Caco-2 (cell line): ENCODE results near the gene DNAH7. TPM values are rescaled to one million over a fixed set of nuclear protein-coding genes. Genes with fewer than 3 reads are reported as not detected.

ENCODE experiments used
- BruUV-seq: library from RNA; stranded (reverse); fragments of 400-500 nt; replicated peaks from 2 replicates; lab custom pipeline; 2021; lab: Mats Ljungman, UMichigan
- CTCF ChIA-PET: fragments of 300-600 bp; sonication (Branson Sonifier 250); formaldehyde crosslinking; loops from one replicate; lab custom pipeline; 2022; ENCODE audit warnings: antibody characterized with exemption; lab: Charles Lee
- POLR2A ChIA-PET: fragments of 300-600 bp; sonication (Branson Sonifier 250); formaldehyde crosslinking; loops from one replicate; lab custom pipeline; 2022; ENCODE audit warnings: antibody characterized with exemption; lab: Charles Lee
- DNase-seq, 2 experiments: peaks; one replicate each; pipeline versions ENCODE4 v3.0.0 to v3.0.0-alpha.2; 2020 to 2022
- H3K27me3 ChIP-seq: replicated peaks from 2 replicates; pipeline ENCODE4 v1.6.0; 2011; ENCODE audit warnings: low read length; ENCODE audit not compliant: control insufficient read depth, insufficient read depth
- H3K36me3 ChIP-seq: 2 replicates; pipeline ENCODE4 v1.5.1; 2011; ENCODE audit warnings: low read length; ENCODE audit not compliant: control insufficient read depth, insufficient read depth
- H3K4me1 ChIP-seq: fragments of 250-450 bp; sonication (Bioruptor Pico); 2 replicates; pipeline ENCODE4 v1.5.1; 2020; ENCODE audit warnings: mild to moderate bottlenecking
- H3K4me3 ChIP-seq: 2 replicates; pipeline ENCODE4 v1.5.1; 2011; ENCODE audit warnings: low read depth, mild to moderate bottlenecking, control low read depth, low read length
- H3K9me3 ChIP-seq: fragments of 250-450 bp; sonication (Bioruptor Pico); 2 replicates; pipeline ENCODE4 v1.5.1; 2020; ENCODE audit warnings: mild to moderate bottlenecking, moderate library complexity
- H3K27ac Mint-ChIP-seq: one replicate; pipeline ENCODE4 v1.8.0; 2022; ENCODE audit warnings: mixed read lengths; ENCODE audit not compliant: unreplicated experiment
- H3K27me3 Mint-ChIP-seq: one replicate; pipeline ENCODE4 v1.8.0; 2022; ENCODE audit warnings: mixed read lengths; ENCODE audit not compliant: insufficient read depth, unreplicated experiment
- H3K36me3 Mint-ChIP-seq: one replicate; pipeline ENCODE4 v1.8.0; 2022; ENCODE audit warnings: mild to moderate bottlenecking, mixed read lengths; ENCODE audit not compliant: insufficient read depth, unreplicated experiment
- H3K4me1 Mint-ChIP-seq: one replicate; pipeline ENCODE4 v1.8.0; 2022; ENCODE audit warnings: low read depth, mixed read lengths; ENCODE audit not compliant: unreplicated experiment
- H3K4me3 Mint-ChIP-seq: one replicate; pipeline ENCODE4 v1.8.0; 2022; ENCODE audit warnings: mild to moderate bottlenecking, moderate library complexity, mixed read lengths; ENCODE audit not compliant: unreplicated experiment
- H3K9me3 Mint-ChIP-seq: one replicate; pipeline ENCODE4 v1.8.0; 2022; ENCODE audit warnings: mixed read lengths; ENCODE audit not compliant: unreplicated experiment
- intact Hi-C: fragments of 100-400 bp; cut with micrococcal nuclease; formaldehyde crosslinking; loops from one replicate; pipeline ENCODE4 v1.10.0; 2022; ENCODE audit not compliant: unreplicated experiment
- total RNA-seq: library from RNA; stranded (reverse); gene quantifications from 2 replicates; pipeline ENCODE4 v1.2.3, GENCODE V29; 2022
- TF ChIP-seq, protein P1 (sequence below), 2 experiments: fragments of 200-600 bp in 1 of 2; IDR thresholded peaks; 1 replicate in 1 of 2; 2 replicates in 1 of 2; pipeline versions ENCODE4 v1.5.1 to v1.8.0; 2011 to 2022; ENCODE audit warnings: antibody characterized with exemption in 1 of 2, control low read depth in 1 of 2, inconsistent platforms in 1 of 2, low read depth in 1 of 2, low read length in 1 of 2, mild to moderate bottlenecking in 1 of 2, moderate library complexity in 1 of 2; ENCODE audit not compliant: insufficient read depth in 1 of 2, severe bottlenecking in 1 of 2, unreplicated experiment in 1 of 2

Gene DNAH7
- total RNA-seq, 1 experiment from 2014 or later = 0.16 TPM

DNA sequence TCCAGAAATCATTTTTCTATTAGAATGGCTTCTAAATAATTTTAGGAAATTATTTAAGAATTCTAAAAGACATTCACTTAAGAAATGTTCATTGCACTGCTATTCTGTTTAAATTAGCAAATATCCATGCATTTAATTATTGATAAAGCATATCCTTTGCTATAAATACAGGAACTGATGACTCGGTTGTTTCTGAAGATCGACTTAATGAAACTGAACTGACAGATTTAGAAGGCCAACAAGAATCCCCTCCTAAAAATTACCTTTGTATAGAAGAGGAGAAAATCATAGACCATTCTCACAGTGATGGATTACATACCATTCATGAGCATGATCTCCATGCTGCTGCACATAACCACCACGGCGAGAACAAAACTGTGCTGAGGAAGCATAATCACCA, 352.2 kb downstream of the DNAH7 start:
- Mint-ChIP-seq H3K9me3 (no peaks in the 10 kb centered on the region), H3K27me3 (no peaks in the 10 kb centered on the region), H3K27ac (no peak overlapping the region), H3K36me3 (peaks cover 18% of the 10 kb centered on the region), H3K4me3 (no peak overlapping the region), H3K4me1 (peaks cover 11% of the 10 kb centered on the region)
- intact Hi-C loops = no loop called here
- BruUV-seq = no TSS peak
- H3K27me3 ChIP-seq = no peaks in the 10 kb centered on the region
- H3K36me3 ChIP-seq = no peaks in the 10 kb centered on the region
- H3K4me1 ChIP-seq = peaks cover 6% of the 10 kb centered on the region; the same call in 1 of the 2 replicates
- no peak overlapping the region for H3K4me3 ChIP-seq
- POLR2A ChIA-PET = no interaction called here
- H3K9me3 ChIP-seq = no peaks in the 10 kb centered on the region
- TF ChIP-seq, protein P1, sequence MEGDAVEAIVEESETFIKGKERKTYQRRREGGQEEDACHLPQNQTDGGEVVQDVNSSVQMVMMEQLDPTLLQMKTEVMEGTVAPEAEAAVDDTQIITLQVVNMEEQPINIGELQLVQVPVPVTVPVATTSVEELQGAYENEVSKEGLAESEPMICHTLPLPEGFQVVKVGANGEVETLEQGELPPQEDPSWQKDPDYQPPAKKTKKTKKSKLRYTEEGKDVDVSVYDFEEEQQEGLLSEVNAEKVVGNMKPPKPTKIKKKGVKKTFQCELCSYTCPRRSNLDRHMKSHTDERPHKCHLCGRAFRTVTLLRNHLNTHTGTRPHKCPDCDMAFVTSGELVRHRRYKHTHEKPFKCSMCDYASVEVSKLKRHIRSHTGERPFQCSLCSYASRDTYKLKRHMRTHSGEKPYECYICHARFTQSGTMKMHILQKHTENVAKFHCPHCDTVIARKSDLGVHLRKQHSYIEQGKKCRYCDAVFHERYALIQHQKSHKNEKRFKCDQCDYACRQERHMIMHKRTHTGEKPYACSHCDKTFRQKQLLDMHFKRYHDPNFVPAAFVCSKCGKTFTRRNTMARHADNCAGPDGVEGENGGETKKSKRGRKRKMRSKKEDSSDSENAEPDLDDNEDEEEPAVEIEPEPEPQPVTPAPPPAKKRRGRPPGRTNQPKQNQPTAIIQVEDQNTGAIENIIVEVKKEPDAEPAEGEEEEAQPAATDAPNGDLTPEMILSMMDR (IDR thresholded peaks at IDR 0.05; ENCODE audit: insufficient read depth in 1 of 2, low read depth in 1 of 2, low read length in 1 of 2, severe bottlenecking in 1 of 2, unreplicated experiment in 1 of 2) = no peak
- no peak for DNase-seq
- CTCF ChIA-PET = no interaction called here

DNA sequence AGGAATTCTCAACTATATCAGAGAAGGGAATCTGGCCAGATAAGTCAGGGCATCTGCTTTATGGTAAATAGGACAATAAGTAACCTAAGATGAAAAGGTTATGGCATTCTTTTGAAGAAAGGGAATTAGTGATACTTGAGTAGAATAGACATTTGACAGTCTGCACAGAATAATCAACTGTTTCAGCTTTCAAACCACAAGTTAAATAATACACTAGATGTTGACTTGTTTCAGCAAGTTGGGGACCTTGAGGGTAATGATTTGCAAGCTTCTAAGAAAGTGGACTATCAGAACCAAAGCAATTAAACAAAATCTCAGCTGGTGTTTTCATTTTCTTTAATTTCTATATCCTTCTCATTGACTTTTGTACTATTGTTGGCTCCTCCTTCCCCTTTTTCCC, 357.2 kb downstream of the DNAH7 start:
- peaks cover 13% of the 10 kb centered on the region for H3K4me1 ChIP-seq
- peaks cover 6% of the 10 kb centered on the region for H3K36me3 Mint-ChIP-seq
- no TSS peak for BruUV-seq
- TF ChIP-seq, protein P1 (IDR thresholded peaks at IDR 0.05; ENCODE audit: insufficient read depth in 1 of 2, low read depth in 1 of 2, low read length in 1 of 2, severe bottlenecking in 1 of 2, unreplicated experiment in 1 of 2) = no peak
- H3K27me3 Mint-ChIP-seq = no peaks in the 10 kb centered on the region
- no peaks in the 10 kb centered on the region for H3K27me3 ChIP-seq
- H3K9me3 Mint-ChIP-seq = no peaks in the 10 kb centered on the region
- H3K36me3 ChIP-seq = no peaks in the 10 kb centered on the region; the same call in 1 of the 2 replicates
- no peaks in the 10 kb centered on the region for H3K9me3 ChIP-seq
- no peak overlapping the region for H3K27ac Mint-ChIP-seq
- intact Hi-C loops = no loop called here
- DNase-seq = no peak
- ChIA-PET CTCF (no interaction called here), POLR2A (no interaction called here)
- H3K4me3 Mint-ChIP-seq = no peak overlapping the region
- H3K4me3 ChIP-seq = no peak overlapping the region
- peaks cover 29% of the 10 kb centered on the region for H3K4me1 Mint-ChIP-seq

DNA sequence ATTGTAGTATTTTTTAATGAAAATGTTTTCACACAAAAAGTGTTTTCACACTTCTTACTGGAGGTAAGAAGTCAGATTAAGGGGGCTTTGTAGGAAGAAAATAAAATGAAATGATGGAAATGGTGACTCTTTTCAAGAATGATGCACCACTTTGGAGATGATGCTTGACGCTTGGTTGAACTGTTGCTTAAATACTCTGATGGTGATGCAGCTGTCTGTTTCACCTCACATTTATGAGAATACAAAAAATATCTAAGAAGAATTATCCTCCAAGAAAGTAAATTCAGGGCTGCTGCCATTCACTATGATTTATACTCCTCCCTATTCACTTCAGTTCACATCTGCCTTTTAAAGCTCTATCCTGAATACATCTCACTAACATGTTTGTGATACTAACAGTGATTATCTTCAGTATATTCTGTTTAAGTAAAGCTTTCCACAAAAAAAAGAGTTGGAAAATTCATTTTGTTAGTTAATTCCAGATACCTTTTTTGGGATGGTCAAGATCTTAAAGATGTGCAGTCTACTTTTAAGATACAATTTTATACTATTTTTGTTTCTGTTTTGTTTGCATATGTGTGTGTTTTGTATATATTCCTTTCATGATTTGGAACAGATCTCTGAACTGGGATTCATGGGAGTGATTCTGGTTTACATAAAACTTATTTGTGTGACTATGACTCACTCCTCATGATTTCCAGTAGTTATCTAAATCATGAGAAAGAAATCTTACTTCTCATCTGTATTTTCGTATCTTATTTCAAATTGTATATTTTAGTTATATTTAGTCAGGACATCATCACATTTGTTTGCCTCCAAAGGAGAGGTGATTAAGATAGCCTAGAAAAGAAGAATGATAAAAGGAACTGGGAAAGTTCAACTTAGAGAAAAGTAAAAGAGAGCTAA, 358.5 kb downstream of the DNAH7 start:
- peaks cover 33% of the 10 kb centered on the region for H3K4me1 Mint-ChIP-seq
- no peak overlapping the region for H3K4me3 Mint-ChIP-seq
- Histone ChIP-seq H3K27me3 (no peaks in the 10 kb centered on the region), H3K4me1 (peaks cover 21% of the 10 kb centered on the region), H3K9me3 (no peaks in the 10 kb centered on the region), H3K4me3 (no peak overlapping the region), H3K36me3 (no peaks in the 10 kb centered on the region; the same call in 1 of the 2 replicates)
- TF ChIP-seq, protein P1 (IDR thresholded peaks at IDR 0.05; ENCODE audit: insufficient read depth in 1 of 2, low read depth in 1 of 2, low read length in 1 of 2, severe bottlenecking in 1 of 2, unreplicated experiment in 1 of 2) = no peak
- H3K27ac Mint-ChIP-seq = no peak overlapping the region
- ChIA-PET POLR2A (no interaction called here), CTCF (no interaction called here)
- H3K9me3 Mint-ChIP-seq = no peaks in the 10 kb centered on the region
- BruUV-seq = no TSS peak
- no peaks in the 10 kb centered on the region for H3K27me3 Mint-ChIP-seq
- intact Hi-C loops = no loop called here
- H3K36me3 Mint-ChIP-seq = peaks cover 6% of the 10 kb centered on the region
- no peak for DNase-seq
